ENCODE data around the gene GADD45B.
"Not testable (repeated sequence)": the region's sequence is repeated elsewhere in the genome, so short reads cannot be mapped to it uniquely, and the experiment has no call there.

GADD45B gene

DNA sequence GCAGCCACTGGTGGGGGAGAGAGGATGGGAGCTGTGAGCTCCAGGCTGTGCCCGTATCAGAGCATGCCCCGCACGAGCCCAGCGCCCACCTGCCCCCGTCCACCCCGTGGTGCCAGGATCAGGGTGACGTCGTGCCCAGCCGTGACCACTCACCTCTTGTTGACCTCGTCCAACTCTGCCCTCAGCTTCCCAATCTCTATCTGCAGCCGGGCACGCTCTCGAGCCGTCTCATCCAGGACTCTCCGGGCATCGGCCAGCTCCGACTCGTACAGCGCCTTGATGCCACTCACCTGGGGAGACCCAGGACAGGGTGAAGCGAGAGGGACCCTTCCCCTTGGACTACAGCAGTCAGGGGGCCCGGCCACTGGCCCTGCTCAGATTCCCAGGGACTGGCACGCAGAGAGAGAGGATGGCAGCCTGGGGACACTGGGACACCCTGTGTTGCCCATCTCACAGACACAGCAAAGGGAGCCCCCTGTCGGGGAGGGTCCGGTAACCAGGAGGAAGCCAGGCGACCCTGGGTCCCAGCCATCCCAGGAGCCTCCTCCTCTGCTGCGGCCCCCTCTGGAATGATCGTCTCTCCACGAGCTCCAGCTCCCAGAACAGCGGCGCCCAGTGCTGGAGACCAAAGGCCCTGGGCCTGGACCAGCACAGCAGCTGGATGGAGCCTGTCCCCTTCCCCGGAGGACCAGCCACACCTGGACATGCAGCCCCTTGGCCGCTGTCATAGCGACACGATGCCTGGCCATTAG is 31.5 kb upstream of the GADD45B start:
- DNase-seq, result no peak

DNA sequence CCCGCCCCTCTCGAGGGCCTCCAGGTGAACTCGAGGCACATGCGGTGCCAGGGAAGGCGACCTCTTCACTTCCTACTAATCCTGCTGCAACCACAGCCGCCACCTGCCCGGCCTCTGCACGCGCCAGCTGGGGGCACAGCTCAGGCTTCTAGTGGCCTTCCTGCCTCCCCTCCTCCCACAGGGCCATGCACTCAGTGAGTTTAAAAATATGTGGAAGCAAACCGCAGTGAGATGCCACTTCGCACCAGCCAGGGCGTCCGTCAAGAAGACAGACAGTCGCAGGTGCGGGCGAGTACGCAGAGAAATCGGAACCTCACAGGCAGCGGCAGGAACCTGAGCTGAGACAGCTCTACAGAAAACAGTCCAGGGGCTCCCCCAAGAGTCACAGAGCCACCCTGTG is 29.5 kb upstream of the GADD45B start:
- DNase-seq, result no peak

DNA sequence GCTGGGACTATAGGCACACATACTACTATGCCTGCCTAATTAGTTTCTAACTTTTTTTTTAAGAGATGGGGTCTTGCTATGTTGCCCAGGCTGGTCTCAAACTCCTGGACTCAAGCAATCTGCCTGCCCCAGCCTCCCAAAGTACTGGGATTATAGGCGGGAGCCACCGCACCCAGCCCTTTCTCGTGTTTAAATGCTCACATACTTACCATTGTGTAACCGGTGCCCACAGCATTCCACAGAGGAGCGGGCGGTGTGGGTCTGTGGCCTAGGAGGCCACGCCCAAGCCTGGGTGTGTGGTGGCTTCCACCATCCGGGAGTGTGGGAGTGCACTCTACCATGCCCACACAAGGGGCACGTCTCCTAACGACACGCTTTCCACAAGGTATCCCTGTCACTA is 26.9 kb upstream of the GADD45B start:
- no peak for DNase-seq

DNA sequence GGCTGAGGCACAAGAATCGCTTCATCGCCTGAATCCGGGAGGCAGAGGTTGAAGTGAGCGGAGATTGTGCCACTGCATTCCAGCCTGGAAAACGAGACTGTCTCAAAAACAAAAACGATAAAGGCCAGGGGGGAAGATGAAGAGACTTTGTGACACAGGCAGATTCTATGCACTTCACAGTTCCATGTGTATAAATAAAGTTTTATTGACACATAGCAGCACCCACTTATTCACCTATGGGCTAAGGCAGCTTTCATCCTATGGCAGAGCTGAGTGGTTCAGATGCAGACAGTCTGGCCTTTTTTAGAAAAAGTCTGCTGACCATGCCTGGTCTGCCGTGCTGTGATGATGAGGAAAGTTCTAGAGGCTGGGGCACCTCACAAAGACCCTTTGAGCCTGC is 24.8 kb upstream of the GADD45B start:
- no peak for DNase-seq

DNA sequence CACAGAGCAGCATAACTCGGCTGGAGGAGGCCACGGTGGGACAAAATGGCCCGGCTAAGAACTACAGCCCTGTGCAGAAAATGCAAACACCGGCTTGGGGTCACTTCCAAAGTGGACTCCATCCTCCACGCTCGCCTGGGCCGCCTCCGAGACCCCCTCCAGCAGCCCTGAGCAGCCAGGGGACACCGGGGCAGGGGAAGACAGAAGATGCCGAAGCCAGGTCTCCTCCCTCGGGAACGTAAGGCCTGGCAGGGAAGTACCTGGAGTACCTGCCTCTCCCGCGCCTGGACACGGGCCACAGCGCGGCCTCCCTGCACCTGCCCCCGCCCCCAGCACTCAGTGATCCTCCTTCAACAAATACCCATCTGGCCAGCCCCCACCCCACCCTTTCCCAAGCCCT is 24.2 kb upstream of the GADD45B start:
- no peak for DNase-seq

DNA sequence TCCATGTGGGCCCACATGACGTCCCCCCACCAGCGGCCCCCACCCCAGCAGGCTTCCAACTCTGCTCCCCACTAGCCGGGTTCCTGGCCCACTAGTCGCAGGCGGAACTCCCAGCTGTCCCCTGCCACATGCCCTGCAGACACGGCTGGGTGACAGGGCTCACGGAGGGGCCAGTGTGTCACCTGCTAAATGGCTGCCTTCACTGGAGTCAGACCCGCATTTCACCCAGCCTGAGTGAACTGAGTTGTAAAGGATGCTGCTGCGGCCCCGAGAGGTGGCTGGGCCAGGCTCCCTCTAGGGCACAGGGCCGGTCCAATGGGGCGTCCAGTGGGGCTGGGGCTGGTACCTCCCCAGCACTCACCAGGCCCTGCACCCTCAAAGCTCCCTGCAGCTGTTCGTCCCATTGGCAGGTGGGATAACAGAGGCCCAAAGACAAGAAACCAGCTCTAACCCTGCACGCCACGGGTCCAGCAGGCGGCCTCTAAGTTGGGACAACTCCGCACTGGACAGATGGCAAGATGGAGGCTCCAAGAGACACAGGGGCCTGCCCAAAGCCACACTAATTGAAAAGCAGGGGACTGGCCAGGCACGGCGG is 22.4 kb upstream of the GADD45B start:
- DNase-seq, result no peak

DNA sequence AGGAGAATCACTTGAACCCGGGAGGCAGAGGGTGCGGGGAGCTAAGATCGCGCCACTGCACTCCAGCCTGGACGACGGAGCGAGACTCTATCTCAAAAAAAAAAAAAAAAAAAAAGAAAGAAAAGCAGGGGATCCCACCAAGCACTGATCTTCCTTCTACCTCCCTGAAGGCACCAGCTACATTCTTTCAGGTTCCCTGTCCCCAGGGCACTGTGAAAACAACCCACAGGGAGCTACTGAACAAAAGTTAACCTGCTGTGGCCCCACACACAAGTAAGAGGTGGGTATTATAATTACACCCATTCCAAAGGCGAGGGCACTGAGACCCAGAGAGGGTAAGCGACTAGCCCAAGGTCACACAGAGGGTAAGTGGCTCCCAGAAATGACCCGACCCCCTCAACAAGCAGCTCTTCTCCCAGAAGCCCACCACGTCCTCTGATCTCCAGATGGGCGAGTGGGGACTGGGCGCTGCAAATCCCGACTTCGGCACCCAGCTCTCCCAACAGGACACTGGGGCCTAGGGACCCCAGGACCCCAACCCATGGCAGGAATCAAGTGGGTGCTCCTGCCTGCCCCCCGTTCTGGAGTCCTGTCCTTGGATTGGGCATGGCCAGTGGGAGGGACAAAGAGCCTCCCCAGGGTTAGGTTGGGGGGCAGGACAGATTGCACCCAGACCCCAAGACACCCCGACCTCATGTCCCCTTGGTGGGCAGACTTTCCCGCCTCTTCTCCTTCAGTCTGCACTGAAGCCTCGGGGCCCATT is 21.5 kb upstream of the GADD45B start:
- no peak for DNase-seq

DNA sequence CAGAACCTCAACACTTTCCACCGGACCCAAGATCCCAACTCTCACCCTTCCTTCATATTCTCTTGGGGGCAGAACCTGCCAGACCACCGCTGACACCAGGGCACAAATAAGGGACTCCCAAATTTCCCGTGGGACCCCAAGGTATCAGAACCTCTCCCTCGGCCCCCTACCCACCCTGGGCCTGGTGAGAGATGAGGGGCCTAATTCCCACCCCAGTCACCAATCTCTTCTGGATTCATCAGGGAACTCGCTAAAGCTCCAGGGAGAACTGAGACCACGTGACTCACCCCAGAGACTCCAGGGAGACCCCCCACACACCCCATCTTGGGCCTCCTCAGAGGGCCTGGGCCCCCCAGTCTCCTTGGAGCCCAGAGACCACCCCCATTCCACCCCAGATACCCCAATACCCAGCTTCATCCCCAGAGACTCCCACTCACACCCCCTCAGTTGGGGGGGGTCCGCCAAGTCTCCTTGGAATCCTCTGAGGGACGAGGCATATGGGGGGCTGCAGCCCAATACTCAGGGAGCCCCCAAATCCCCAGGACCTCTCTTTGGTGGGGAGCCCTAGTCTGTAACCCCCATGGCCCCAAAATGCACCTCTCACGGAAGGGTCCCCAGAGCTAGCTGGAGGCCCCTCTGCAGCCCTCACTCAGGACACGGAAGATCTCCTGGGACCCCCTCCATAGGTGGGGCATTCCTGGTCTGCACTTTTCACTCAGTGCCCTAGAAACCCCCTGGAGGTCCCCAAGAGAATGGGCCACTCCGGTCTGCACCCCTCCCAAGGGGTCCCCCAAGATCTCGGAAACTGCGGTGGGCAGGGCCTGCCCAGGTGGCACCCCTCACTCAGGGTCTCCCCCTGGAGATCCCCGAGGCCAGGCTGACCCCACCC is 20.7 kb upstream of the GADD45B start:
- no peak for DNase-seq

DNA sequence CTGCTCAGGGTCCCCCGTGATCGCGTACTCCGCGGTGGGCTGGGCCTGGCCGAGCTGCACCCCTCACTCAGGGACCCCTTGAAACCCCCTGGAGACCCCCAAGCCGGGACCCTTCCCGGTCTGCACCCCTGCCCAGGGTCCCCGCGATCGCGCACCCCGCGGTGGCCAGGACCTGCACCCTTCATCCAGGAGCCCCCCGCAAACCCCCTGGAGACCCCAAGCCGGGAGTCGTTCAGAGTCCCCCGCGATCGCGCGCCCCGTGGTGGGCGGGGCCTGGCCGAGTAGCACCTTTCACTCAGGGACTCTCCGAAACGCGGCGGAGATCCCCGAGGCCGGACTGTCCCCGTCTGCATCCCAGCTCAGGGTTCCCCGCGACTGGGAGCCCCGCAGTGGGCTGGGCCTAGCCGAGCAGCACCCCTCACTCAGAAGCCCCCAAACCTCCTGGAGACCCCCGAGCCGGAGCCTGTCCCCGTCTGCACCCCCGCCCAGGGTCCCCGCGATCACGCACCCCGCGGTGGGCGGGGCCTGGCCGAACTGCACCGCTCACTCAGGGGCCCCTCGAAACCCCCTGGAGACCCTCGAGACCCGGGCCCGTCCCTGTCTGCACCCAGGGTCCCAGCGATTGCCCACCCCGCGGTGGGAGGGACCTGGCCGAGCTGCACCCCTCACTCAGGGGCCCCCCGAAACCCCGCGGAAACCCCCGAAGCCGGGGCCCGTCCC is 19.9 kb upstream of the GADD45B start:
- peak in 1 of 2 experiments; percentile 18 for DNase-seq

DNA sequence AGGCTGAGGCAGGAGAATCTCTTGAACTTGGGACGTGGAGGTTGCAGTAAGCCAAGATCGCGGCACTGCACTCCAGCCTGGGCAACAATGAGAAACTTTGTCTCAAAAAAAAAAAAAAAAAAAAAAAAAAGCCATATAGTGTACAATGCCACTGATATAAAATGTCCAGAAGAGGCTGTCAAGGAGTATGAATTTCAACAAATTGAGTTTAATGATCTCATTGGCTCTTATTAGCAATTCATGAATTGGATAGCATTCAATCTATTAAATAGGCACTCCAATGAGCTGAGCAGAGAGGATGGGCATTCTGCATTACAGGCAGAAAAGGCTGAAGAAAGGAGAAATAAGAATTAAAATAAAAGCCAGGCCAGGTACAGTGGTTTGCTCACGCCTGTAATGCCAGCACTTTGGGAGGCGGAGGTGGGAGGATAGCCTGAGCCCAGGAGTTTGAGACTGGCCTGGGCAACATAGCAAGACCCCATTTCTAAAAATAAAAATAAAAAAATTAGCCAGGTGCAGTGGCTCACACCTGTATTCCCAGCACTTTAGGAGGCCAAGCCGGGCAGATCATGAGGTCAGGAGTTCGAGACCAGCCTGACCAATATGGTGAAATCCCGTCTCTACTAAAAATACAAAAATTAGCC is 18.4 kb upstream of the GADD45B start:
- DNase-seq, result no peak

DNA sequence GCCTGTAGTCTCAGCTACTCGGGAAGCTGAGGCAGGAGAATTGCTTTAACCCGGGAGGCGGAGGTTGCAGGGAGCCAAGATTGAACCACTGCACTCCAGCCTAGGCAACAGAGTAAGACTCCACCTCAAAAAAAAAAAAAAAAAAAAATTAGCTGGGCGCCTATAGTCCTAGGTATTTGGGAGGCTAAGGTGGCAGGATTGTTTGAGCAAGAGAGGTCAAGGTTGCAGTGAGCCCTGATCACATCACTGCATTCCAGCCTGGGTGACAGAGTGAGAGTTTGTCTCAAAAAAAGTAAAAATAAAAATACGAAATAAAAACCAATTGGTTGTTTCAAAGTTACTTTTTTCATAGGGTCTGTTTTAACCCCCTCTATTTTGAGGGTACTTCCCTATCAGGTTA is 17.9 kb upstream of the GADD45B start:
- DNase-seq, result no peak

DNA sequence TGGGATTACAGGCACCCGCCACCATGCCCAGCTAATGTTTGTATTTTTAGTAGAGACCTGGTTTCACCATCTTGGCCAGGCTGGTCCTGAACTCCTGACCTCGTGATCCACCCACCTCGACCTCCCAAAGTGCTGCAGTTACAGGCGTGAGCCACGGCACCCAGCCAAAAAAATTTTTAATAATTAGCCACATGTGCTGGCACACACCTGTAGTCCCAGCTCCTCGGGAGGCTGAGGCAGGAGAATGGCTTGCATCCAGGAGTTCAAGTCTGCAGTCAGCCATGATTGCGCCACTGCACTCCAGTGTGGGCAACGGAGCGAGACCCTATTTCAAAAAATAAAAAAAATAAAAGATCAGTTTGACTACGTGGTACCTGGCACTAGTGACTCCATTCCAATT is 17.2 kb upstream of the GADD45B start:
- not testable (repeated sequence) for DNase-seq

DNA sequence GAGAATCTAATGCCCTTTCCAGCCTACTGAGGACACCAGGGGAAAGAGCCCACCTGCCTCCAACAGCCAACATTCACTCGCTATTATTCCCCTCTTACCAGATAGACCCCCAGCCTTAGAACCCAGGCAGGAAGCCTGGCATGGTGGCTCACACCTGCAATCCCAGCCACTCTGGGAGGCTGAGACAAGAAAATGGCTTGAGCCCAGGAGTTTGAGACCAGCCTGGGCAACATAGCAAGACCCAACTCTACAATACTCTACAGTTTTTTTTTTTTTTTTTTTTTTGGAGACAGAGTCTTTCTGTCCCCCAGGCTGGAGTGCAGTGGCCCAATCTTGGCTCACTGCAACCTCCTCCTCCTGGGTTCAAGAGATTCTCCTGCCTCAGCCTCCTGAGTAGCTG is 15.7 kb upstream of the GADD45B start:
- no peak for DNase-seq

DNA sequence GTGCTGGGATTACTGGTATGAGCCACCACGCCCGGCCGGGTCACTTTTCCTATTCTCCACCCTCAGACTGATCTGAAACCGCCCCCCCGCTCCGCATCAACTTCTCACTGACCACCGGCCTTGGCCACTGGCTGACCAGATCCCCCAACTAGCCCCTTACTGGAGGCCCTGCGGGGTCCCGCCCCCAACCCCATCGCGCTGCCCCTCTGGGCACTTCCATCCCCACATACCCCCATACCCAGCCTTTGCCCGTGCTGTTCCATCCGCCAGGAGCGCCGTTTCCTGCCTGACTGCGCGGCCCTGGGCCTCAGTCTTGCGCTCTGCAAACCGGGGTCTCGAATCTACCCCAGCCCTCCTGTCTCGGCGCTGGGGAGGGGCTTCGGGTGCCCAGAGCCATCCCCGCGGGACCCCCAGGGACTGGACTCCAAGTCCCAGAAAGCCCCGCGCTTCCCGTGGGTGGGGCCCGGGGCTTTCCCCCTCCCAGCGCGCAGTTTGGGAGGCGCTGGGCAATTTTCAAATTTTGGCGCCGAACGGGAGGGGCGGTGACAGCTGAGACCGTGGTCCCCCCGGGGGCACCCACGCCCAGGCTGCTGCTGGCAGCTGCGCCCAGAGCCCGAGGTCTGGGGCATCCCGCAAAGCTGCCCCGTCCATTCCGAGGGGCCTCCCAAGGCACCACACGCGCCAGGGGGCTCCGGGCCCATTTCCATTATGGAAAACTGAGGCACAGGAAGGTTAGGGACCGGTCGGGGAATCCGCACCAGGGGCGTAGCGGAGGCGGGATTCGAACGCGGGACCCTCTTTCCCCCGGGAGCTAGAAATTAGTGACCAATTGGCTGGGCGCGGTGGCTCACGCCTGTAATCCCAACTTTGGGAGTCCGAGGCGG is 13.9 kb upstream of the GADD45B start:
- no peak for DNase-seq

DNA sequence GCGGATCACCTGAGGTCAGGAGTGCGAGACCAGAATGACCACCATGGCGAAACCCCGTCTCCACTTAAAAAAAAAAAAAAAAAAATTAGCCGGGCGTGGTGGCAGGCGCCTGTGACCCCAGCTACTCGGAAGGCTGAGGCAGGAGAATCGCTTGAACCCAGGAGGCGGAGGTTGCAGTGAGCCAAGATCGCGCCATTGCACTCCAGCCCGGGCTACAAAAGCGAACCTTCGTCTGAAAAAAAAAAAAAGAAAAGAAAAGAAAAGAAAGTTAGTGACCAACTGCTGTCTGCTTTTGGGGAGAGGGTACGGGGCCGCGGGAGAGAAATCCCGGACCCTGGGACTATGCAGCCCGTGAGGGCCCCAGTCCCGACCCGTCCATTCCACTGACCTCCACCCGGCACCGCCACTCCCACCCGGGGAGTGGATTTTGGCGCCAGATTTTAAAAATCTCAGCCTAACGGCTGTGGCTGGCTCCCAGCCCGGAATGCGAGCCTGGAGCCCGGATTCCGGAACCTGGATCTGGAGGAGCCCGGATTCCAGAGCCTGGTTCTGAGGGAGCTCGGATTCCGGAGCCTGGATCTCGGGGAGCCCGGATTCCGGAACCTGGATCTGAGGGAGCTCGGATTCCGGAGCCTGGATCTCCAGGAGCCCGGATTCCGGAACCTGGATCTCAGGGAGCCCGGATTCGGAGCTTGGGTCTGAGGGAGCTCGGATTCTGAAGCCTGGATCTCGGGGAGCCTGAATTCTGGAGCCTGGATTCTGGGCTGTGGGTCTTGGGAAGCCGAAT is 13.1 kb upstream of the GADD45B start:
- DNase-seq, result peak; percentile 51 to 85

DNA sequence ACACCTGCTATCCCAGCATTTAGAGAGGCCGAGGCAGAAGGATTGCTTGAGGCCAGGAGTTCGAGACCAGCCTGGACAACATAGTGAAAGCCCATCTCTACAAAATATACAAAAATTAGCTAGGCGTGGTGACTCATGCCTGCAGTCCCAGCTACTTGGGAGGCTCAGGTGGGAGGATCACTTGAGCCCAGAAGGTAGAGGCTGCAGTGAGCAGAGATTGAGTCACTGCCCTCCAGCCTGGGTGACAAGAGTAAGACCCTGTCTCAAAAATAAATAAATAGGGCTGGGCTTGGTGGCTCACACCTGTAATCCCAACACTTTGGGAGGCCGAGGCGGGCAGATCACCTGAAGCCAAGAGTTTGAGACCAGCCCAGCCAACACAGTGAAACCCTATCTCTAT is 12.2 kb upstream of the GADD45B start:
- DNase-seq, result not testable (repeated sequence)

DNA sequence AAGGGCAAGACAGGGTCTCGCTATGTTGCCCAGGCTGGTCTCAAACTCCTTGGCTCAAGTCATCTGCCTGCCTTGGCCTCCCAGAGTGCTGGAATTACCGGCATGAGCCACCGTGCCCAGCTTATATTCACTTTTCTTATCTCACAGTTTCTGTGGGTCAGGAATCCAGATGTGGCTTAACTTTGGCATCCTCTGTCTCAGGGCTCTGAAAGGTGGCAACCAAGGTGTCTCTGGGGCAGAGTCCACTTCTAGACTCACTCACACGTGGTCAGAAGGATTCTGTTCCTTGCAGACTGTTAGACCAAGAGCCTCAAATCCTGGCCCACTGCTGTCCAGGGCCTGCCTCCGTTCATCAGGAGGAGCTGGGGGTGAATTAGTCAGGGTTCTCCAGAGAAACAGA is 11.5 kb upstream of the GADD45B start:
- no peak for DNase-seq

DNA sequence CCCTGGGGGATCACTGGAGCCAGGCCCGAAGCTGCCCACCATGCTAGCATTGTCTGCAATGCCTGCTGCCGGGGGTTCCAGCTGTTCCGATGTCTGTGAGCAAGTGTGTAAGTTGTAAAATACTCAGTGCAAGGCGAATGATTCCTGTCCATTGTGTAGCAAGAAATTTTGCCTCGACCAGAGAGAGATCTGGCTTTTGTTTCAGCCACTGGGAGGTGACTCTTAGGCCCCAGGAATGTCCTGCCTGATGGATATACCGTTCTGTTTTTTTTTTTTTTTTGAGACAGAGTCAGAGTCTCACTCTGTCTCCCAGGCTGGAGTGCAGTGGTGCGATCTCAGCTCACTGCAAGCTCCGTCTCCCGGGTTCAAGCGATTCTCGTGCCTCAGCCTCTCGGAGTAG is 7.3 kb upstream of the GADD45B start:
- no peak for DNase-seq

DNA sequence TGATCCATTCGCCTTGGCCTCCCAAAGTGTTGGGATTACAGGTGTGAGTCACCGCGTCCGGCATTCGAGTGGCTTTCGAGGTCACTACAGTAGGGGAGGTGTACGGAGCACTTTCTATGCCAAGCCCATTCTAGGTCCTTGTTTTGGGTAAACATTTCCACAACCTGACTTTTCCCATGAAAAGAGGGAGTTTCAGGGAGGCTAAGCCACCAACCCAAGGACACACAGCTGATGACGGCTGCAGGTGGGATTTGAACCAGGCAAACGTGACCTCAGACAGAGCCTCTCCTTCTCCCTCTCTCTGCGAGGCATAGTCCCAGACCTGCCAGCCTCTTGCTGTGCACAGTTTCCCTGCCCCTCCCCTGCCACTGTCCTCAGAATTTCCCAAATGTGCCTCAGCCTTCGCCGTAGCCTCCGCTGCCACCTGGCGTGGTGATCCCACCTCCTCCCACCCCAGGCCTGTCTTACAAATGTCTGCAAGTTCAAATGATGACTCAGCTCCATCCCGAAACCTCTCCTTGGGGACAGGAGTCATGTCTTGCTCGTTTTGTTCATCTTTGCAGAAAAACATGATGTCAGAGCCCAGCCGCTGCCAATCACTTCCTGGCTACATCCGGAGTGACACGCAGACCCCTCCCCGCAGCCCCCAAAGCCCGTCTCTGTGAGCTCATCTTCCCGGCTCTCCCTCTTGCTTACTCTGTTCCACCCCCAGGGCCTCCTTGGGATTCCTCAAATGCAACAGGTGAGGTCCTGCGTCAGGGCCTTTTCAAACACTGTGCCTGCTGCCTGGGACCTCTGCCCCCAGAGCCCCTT is 6.6 kb upstream of the GADD45B start:
- DNase-seq, result no peak
